ENCODE measurements around the gene PREX1. TPM values are rescaled to one million over a fixed set of nuclear protein-coding genes. Genes with fewer than 3 reads are reported as not detected.

Gene PREX1
- polyA plus RNA-seq, 1 of the 3 experiments (the other 2 are of a cell fraction): 5.3 TPM

DNA sequence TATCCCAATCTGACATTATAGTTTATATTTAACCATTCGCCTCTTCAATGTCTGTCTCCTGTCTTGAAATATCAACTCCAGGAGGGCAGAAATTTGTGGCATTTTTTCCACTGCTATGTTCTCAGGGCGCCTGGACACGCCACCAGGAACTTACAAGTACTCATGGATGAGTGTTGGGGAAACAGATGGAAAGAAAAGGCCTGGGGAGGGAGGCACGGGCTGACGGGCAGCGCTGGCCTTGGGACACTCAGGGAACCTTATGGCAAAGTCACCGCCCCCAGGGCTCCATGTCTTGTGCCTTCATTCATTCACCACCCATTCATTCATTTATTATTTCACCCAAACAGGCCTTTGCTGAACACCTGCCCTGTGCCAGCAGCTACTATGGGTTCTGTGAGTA, 222.9 kb downstream of the PREX1 start:
- POLR2A ChIA-PET: no interaction called here
- Histone ChIP-seq H3K9me2 (no peaks in the 10 kb centered on the region), H3K27ac (ENCODE audit: low read depth in 2 of 2, low read length in 1 of 2) (no peak overlapping the region), H3K4me3 (ENCODE audit: low read depth in 2 of 2, low read length in 1 of 2) (no peak overlapping the region), H3K4me1 (ENCODE audit: control insufficient read depth in 1 of 2, insufficient read depth in 2 of 2, low read depth in 1 of 2, low read length in 1 of 2) (peaks cover 0 to 12% of the 10 kb centered on the region in 2 experiments; a peak in 1 of 4 replicates), H3F3A (replicated peaks; ENCODE audit: insufficient read depth) (no peaks in the 10 kb centered on the region), H3K27me3 (ENCODE audit: insufficient read depth) (no peaks in the 10 kb centered on the region), H3K9me3 (no peaks in the 10 kb centered on the region), H3K4me2 (no peak overlapping the region), H3K36me3 (replicated peaks in 1 of 2; ENCODE audit: control insufficient read depth in 1 of 2, insufficient read depth in 2 of 2, low read length in 1 of 2) (no peaks in the 10 kb centered on the region), H3K9ac (no peak overlapping the region), H4K20me1 (ENCODE audit: insufficient read depth) (no peaks in the 10 kb centered on the region), H3K79me2 (ENCODE audit: insufficient read depth) (no peaks in the 10 kb centered on the region), H2AFZ (ENCODE audit: low read depth) (no peak overlapping the region)
- no peak for DNase-seq
- WGBS (ENCODE audit: low lambda C conversion rate): 39% methylated on average over 6 of the region's 7 CpGs
- CTCF ChIA-PET: no interaction called here
- TF ChIP-seq, protein P1, sequence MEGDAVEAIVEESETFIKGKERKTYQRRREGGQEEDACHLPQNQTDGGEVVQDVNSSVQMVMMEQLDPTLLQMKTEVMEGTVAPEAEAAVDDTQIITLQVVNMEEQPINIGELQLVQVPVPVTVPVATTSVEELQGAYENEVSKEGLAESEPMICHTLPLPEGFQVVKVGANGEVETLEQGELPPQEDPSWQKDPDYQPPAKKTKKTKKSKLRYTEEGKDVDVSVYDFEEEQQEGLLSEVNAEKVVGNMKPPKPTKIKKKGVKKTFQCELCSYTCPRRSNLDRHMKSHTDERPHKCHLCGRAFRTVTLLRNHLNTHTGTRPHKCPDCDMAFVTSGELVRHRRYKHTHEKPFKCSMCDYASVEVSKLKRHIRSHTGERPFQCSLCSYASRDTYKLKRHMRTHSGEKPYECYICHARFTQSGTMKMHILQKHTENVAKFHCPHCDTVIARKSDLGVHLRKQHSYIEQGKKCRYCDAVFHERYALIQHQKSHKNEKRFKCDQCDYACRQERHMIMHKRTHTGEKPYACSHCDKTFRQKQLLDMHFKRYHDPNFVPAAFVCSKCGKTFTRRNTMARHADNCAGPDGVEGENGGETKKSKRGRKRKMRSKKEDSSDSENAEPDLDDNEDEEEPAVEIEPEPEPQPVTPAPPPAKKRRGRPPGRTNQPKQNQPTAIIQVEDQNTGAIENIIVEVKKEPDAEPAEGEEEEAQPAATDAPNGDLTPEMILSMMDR (IDR thresholded peaks at IDR 0.05): no peak
- TF ChIP-seq RCOR1 (IDR thresholded peaks at IDR 0.05; ENCODE audit: low read length) (no peak), SIN3A (IDR thresholded peaks at IDR 0.05; ENCODE audit: borderline replicate concordance, low read depth, low read length) (no peak), YY1 (IDR thresholded peaks at IDR 0.05; ENCODE audit: low read depth) (no peak), MXI1 (IDR thresholded peaks at IDR 0.05; ENCODE audit: low read depth, low read length) (no peak), NFIC (IDR thresholded peaks at IDR 0.05; ENCODE audit: borderline replicate concordance) (no peak), EP300 (IDR thresholded peaks at IDR 0.05; ENCODE audit: borderline replicate concordance in 1 of 2, low read depth in 1 of 2, low read length in 1 of 2) (no peak)
- TF ChIP-seq, protein P2, sequence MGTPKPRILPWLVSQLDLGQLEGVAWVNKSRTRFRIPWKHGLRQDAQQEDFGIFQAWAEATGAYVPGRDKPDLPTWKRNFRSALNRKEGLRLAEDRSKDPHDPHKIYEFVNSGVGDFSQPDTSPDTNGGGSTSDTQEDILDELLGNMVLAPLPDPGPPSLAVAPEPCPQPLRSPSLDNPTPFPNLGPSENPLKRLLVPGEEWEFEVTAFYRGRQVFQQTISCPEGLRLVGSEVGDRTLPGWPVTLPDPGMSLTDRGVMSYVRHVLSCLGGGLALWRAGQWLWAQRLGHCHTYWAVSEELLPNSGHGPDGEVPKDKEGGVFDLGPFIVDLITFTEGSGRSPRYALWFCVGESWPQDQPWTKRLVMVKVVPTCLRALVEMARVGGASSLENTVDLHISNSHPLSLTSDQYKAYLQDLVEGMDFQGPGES (IDR thresholded peaks at IDR 0.05; ENCODE audit: low read depth, low read length): no peak
- TF ChIP-seq, protein P3, sequence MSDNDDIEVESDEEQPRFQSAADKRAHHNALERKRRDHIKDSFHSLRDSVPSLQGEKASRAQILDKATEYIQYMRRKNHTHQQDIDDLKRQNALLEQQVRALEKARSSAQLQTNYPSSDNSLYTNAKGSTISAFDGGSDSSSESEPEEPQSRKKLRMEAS (IDR thresholded peaks at IDR 0.05; ENCODE audit: low read depth): no peak

DNA sequence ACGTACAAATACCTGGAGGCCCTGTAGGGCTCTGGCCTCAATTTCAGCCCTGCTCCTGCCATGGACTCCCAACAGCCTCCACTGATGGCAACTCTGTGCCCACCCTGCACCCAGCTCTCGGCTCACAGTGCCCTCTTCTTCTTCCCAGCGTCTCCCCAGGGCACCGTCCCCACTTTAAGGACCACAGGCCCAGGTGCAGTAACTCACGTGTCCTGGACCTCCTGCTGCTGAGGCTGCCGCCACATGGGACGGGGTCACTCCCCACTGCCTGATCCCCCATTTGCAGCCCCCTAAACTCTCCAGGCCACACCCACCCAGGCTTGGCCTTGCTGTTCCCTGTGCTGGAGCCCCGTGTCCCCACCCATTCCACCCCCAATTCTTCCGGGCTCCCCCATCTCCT, 223.4 kb downstream of the PREX1 start:
- Histone ChIP-seq H3K27ac (ENCODE audit: low read depth in 2 of 2, low read length in 1 of 2) (no peak overlapping the region), H4K20me1 (ENCODE audit: insufficient read depth) (no peaks in the 10 kb centered on the region), H3K79me2 (ENCODE audit: insufficient read depth) (no peaks in the 10 kb centered on the region), H3K27me3 (ENCODE audit: insufficient read depth) (no peaks in the 10 kb centered on the region), H3K9me2 (no peaks in the 10 kb centered on the region), H3K9me3 (no peaks in the 10 kb centered on the region), H3K4me2 (no peak overlapping the region), H3K9ac (no peak overlapping the region), H3K4me1 (ENCODE audit: control insufficient read depth in 1 of 2, insufficient read depth in 2 of 2, low read depth in 1 of 2, low read length in 1 of 2) (peaks cover 0 to 12% of the 10 kb centered on the region in 2 experiments; a peak in 1 of 4 replicates), H3F3A (replicated peaks; ENCODE audit: insufficient read depth) (no peaks in the 10 kb centered on the region), H2AFZ (ENCODE audit: low read depth) (no peak overlapping the region), H3K4me3 (ENCODE audit: low read depth in 2 of 2, low read length in 1 of 2) (no peak overlapping the region), H3K36me3 (replicated peaks in 1 of 2; ENCODE audit: control insufficient read depth in 1 of 2, insufficient read depth in 2 of 2, low read length in 1 of 2) (no peaks in the 10 kb centered on the region)
- CTCF ChIA-PET: no interaction called here
- POLR2A ChIA-PET: no interaction called here
- DNase-seq: no peak
- WGBS (ENCODE audit: low lambda C conversion rate): 58% methylated on average over 9 of the region's 9 CpGs
- no peak for TF ChIP-seq ELF1 (IDR thresholded peaks at IDR 0.05)
- TF ChIP-seq NRF1 (IDR thresholded peaks at IDR 0.05; ENCODE audit: low read depth, low read length): no peak
- no peak for TF ChIP-seq MXI1 (IDR thresholded peaks at IDR 0.05; ENCODE audit: low read depth, low read length)
- no peak for TF ChIP-seq CHD2 (IDR thresholded peaks at IDR 0.05; ENCODE audit: low read length, partially characterized antibody)
- TF ChIP-seq GATA2 (CRISPR knock-in tag; IDR thresholded peaks at IDR 0.05): no peak
- TF ChIP-seq TCF12 (IDR thresholded peaks at IDR 0.05): no peak
- no peak for TF ChIP-seq FOSL2 (IDR thresholded peaks at IDR 0.05; ENCODE audit: borderline replicate concordance, low read depth)
- TF ChIP-seq RXRA (IDR thresholded peaks at IDR 0.05; ENCODE audit: borderline replicate concordance, low read depth): no peak
- no peak for TF ChIP-seq RAD21 (IDR thresholded peaks at IDR 0.05; ENCODE audit: low read length)
- TF ChIP-seq, protein P4, sequence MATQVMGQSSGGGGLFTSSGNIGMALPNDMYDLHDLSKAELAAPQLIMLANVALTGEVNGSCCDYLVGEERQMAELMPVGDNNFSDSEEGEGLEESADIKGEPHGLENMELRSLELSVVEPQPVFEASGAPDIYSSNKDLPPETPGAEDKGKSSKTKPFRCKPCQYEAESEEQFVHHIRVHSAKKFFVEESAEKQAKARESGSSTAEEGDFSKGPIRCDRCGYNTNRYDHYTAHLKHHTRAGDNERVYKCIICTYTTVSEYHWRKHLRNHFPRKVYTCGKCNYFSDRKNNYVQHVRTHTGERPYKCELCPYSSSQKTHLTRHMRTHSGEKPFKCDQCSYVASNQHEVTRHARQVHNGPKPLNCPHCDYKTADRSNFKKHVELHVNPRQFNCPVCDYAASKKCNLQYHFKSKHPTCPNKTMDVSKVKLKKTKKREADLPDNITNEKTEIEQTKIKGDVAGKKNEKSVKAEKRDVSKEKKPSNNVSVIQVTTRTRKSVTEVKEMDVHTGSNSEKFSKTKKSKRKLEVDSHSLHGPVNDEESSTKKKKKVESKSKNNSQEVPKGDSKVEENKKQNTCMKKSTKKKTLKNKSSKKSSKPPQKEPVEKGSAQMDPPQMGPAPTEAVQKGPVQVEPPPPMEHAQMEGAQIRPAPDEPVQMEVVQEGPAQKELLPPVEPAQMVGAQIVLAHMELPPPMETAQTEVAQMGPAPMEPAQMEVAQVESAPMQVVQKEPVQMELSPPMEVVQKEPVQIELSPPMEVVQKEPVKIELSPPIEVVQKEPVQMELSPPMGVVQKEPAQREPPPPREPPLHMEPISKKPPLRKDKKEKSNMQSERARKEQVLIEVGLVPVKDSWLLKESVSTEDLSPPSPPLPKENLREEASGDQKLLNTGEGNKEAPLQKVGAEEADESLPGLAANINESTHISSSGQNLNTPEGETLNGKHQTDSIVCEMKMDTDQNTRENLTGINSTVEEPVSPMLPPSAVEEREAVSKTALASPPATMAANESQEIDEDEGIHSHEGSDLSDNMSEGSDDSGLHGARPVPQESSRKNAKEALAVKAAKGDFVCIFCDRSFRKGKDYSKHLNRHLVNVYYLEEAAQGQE (IDR thresholded peaks at IDR 0.05; ENCODE audit: low read depth, low read length): no peak
- TF ChIP-seq SMC3 (IDR thresholded peaks at IDR 0.05; ENCODE audit: low read depth, low read length): no peak
- TF ChIP-seq, protein P5, sequence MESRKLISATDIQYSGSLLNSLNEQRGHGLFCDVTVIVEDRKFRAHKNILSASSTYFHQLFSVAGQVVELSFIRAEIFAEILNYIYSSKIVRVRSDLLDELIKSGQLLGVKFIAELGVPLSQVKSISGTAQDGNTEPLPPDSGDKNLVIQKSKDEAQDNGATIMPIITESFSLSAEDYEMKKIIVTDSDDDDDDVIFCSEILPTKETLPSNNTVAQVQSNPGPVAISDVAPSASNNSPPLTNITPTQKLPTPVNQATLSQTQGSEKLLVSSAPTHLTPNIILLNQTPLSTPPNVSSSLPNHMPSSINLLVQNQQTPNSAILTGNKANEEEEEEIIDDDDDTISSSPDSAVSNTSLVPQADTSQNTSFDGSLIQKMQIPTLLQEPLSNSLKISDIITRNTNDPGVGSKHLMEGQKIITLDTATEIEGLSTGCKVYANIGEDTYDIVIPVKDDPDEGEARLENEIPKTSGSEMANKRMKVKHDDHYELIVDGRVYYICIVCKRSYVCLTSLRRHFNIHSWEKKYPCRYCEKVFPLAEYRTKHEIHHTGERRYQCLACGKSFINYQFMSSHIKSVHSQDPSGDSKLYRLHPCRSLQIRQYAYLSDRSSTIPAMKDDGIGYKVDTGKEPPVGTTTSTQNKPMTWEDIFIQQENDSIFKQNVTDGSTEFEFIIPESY (IDR thresholded peaks at IDR 0.05; ENCODE audit: borderline replicate concordance, low read depth): no peak
- TF ChIP-seq POLR2AphosphoS5 (IDR thresholded peaks at IDR 0.05; ENCODE audit: low read depth, low read length): no peak
